Thyroid gland (tissue), 4 donors: ENCODE data around the gene PDE6D.

Experiments used
- CTCF ChIP-seq, 6 experiments: fragments of 200-600 bp in 3 of 6; fragments of 450-650 bp in 3 of 6; sonication (generic) in 3 of 6; IDR thresholded peaks; one replicate each; pipeline ENCODE4 v1.5.1; 2016 to 2019; ENCODE audit warnings: antibody characterized with exemption in 6 of 6, mild to moderate bottlenecking in 2 of 6, inconsistent platforms in 1 of 6, moderate library complexity in 1 of 6
- POLR2A ChIP-seq, 2 donors: fragments of 450-650 bp; IDR thresholded peaks; one replicate each; pipeline ENCODE4 v1.6.1; 2017; ENCODE audit warnings: antibody characterized with exemption in 2 of 2, mild to moderate bottlenecking in 2 of 2, moderate library complexity in 1 of 2

DNA sequence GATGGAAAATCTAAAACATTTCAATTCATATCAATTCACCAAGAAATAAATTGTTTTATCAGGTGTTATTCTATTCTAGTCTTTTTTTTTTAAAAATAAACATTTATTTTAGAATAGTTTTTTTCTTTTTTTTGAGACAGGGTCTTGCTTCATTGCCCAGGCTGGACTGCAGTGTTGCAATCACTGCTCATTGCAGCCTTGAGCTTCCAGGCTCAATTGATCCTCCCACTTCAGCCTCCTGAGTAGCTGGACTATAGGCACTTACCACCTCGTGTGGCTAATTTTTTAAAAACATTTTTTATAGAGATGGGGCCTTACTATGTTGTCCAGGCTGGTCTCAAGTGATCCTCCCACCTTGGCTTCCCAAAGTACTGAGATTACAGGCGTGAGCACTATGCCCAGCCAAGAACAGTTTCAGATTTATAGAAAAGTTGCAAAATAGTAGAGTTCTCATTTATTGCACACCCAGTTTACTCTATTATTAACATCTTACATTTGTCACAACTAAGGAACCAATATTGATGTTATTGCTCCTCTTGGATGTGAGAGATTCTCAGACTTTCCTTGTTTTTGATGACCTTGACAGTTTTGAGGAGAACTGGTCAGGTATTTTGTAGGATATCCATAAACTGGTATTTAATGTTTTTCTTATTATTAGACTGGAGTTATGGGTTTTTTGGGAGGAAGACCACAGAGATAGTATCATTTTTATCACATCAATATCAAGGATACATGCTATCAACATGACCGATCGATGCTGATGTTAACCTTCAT lies 29.9 kb downstream of the PDE6D start:
- TF ChIP-seq CTCF (IDR thresholded peaks at IDR 0.05) (no peak), POLR2A (IDR thresholded peaks at IDR 0.05) (no peak)
